A549 (cell line): ENCODE measurements around the gene PRR7. TPM values are rescaled to one million over a fixed set of nuclear protein-coding genes. Genes with fewer than 3 reads are reported as not detected.

Experiments used
- ATAC-seq, 2 experiments: fragments of 200-7000 bp in 1 of 2; fragments of >200 bp in 1 of 2; cut with Nextera tagmentation in 1 of 2; cut with Tn5 transposase in 1 of 2; 3 replicates each; pipeline versions ENCODE4 v1.8.0 to v1.9.1; 2018 to 2020; ENCODE audit warnings: mild to moderate bottlenecking in 1 of 2, moderate library complexity in 1 of 2
- CTCF ChIA-PET: fragments of 300-600 bp; sonication (Branson Sonifier 250); formaldehyde crosslinking; extraction: SDS; loops from one replicate; lab custom pipeline; 2021; ENCODE audit warnings: antibody characterized with exemption, inconsistent platforms; lab: Yijun Ruan, JAX
- POLR2A ChIA-PET: fragments of 350-600 bp; formaldehyde crosslinking; extraction: SDS; loops from one replicate; lab custom pipeline; 2021; ENCODE audit warnings: antibody characterized with exemption, inconsistent platforms; lab: Yijun Ruan, JAX
- DNase-seq, 2 experiments: peaks; one replicate each; pipeline versions ENCODE4 v3.0.0 to v3.0.0-alpha.2; 2011 to 2016; ENCODE audit warnings: low read depth in 1 of 2, low spot score in 1 of 2
- FAIRE-seq: peaks from 2 replicates; lab custom pipeline; 2011; peaks lifted over from hg19 to GRCh38; lab: Jason Lieb, UNC
- H3K27ac ChIP-seq, 2 experiments: fragments of >200 bp; sonication (Bioruptor Twin); formaldehyde crosslinking; 3 replicates each; pipeline ENCODE4 v1.5.1; 2016 to 2017
- H3K4me1 ChIP-seq: fragments of >200 bp; sonication (Bioruptor Twin); formaldehyde crosslinking; 3 replicates; pipeline ENCODE4 v1.6.1; 2016
- H3K4me2 ChIP-seq: fragments of >200 bp; sonication (Bioruptor Twin); formaldehyde crosslinking; 3 replicates; pipeline ENCODE4 v1.6.1; 2016
- H3K4me3 ChIP-seq: fragments of >200 bp; sonication (Bioruptor Twin); formaldehyde crosslinking; 3 replicates; pipeline ENCODE4 v1.5.1; 2016
- H3K9me3 ChIP-seq: fragments of >200 bp; sonication (Bioruptor Twin); formaldehyde crosslinking; 3 replicates; pipeline ENCODE4 v1.6.1; 2016
- BCL3 ChIP-seq: fragments of >200 bp; sonication (Bioruptor Twin); formaldehyde crosslinking; IDR thresholded peaks from 3 replicates; pipeline ENCODE4 v1.6.1; 2016
- BHLHE40 ChIP-seq: IDR thresholded peaks from 2 replicates; pipeline ENCODE4 v1.6.1; 2012; ENCODE audit warnings: low read depth, low read length, inconsistent platforms
- CEBPB ChIP-seq, 2 experiments: fragments of >200 bp in 1 of 2; sonication (Bioruptor Twin) in 1 of 2; formaldehyde crosslinking in 1 of 2; IDR thresholded peaks; 2 replicates each; pipeline ENCODE4 v1.6.1; 2012 to 2016
- CHD2 ChIP-seq: fragments of 150-350 bp; IDR thresholded peaks from 2 replicates; pipeline ENCODE4 v1.6.1; 2014; ENCODE audit warnings: low read length; ENCODE audit not compliant: partially characterized antibody
- CHD4 ChIP-seq: fragments of 200-600 bp; sonication (generic); IDR thresholded peaks from 2 replicates; pipeline ENCODE4 v1.6.1; 2016; ENCODE audit warnings: antibody characterized with exemption, mild to moderate bottlenecking, borderline replicate concordance
- EHF ChIP-seq: fragments of 250-450 bp; sonication (Bioruptor Pico); IDR thresholded peaks from 2 replicates; pipeline ENCODE4 v1.5.0; 2020; ENCODE audit warnings: mild to moderate bottlenecking
- EHMT2 ChIP-seq: fragments of 200-600 bp; sonication (generic); IDR thresholded peaks from 2 replicates; pipeline ENCODE4 v1.6.1; 2016; ENCODE audit warnings: antibody characterized with exemption, low read depth, mild to moderate bottlenecking, moderate library complexity
- EP300 ChIP-seq, 2 experiments: fragments of >200 bp; sonication (Bioruptor Twin); formaldehyde crosslinking; IDR thresholded peaks; 2 replicates in 1 of 2; 3 replicates in 1 of 2; pipeline ENCODE4 v1.6.1; 2016 to 2017
- ESRRA ChIP-seq: fragments of 150-350 bp; IDR thresholded peaks from 2 replicates; pipeline ENCODE4 v1.6.1; 2014; ENCODE audit warnings: mild to moderate bottlenecking, low read length, borderline replicate concordance
- FOSL2 ChIP-seq, 2 experiments: fragments of 450-650 bp in 1 of 2; fragments of >200 bp in 1 of 2; sonication (Bioruptor Twin) in 1 of 2; formaldehyde crosslinking; IDR thresholded peaks; 2 replicates each; pipeline versions ENCODE4 v1.5.0 to v1.6.1; 2016 to 2020; ENCODE audit warnings: mild to moderate bottlenecking in 1 of 2, moderate library complexity in 1 of 2
- FOXS1 ChIP-seq: fragments of 250-450 bp; sonication (Bioruptor Pico); IDR thresholded peaks from 2 replicates; pipeline ENCODE4 v1.5.0; 2020; ENCODE audit warnings: mild to moderate bottlenecking, moderate library complexity
- HES2 ChIP-seq: fragments of >200 bp; sonication (Bioruptor Twin); formaldehyde crosslinking; IDR thresholded peaks from 2 replicates; pipeline ENCODE4 v1.6.1; 2016
- JUN ChIP-seq, 2 experiments: fragments of >200 bp; sonication (Bioruptor Twin); formaldehyde crosslinking; IDR thresholded peaks; 2 replicates in 1 of 2; 3 replicates in 1 of 2; pipeline ENCODE4 v1.6.1; 2016 to 2017
- JUNB ChIP-seq: fragments of >200 bp; sonication (Bioruptor Twin); formaldehyde crosslinking; IDR thresholded peaks from 2 replicates; pipeline ENCODE4 v1.6.1; 2016
- KDM1A ChIP-seq: fragments of 200-600 bp; sonication (generic); IDR thresholded peaks from 2 replicates; pipeline ENCODE4 v1.6.1; 2016; ENCODE audit warnings: low read depth, mild to moderate bottlenecking
- KDM5A ChIP-seq: fragments of 200-600 bp; sonication (generic); IDR thresholded peaks from 2 replicates; pipeline ENCODE4 v1.6.1; 2016; ENCODE audit warnings: antibody characterized with exemption, mild to moderate bottlenecking
- MAFK ChIP-seq: fragments of 450-650 bp; IDR thresholded peaks from 2 replicates; pipeline ENCODE4 v1.6.1; 2014; ENCODE audit not compliant: partially characterized antibody
- MAX ChIP-seq: IDR thresholded peaks from 2 replicates; pipeline ENCODE4 v1.6.1; 2012
- MAZ ChIP-seq: fragments of 150-350 bp; IDR thresholded peaks from 2 replicates; pipeline ENCODE4 v1.6.1; 2014; ENCODE audit warnings: antibody characterized with exemption, low read depth, low read length, borderline replicate concordance
- NFE2L2 ChIP-seq: fragments of 150-350 bp; conservative IDR thresholded peaks from 2 replicates; pipeline ENCODE4 v1.6.1; 2014; ENCODE audit warnings: low read length
- NR3C1 ChIP-seq: fragments of >200 bp; sonication (Bioruptor Twin); formaldehyde crosslinking; IDR thresholded peaks from 3 replicates; pipeline ENCODE4 v1.6.1; 2017
- PBX3 ChIP-seq: IDR thresholded peaks from 2 replicates; pipeline ENCODE4 v1.6.1; 2012
- PHF8 ChIP-seq: fragments of 200-600 bp; sonication (generic); IDR thresholded peaks from 2 replicates; pipeline ENCODE4 v1.6.1; 2016; ENCODE audit warnings: low read depth, mild to moderate bottlenecking, antibody characterized with exemption, moderate library complexity, borderline replicate concordance
- POLR2A ChIP-seq: IDR thresholded peaks from 2 replicates; pipeline ENCODE4 v1.6.1; 2012; ENCODE audit warnings: mild to moderate bottlenecking, low read length
- RNF2 ChIP-seq: fragments of 200-600 bp; sonication (generic); IDR thresholded peaks from 2 replicates; pipeline ENCODE4 v1.6.1; 2016; ENCODE audit warnings: low read depth, mild to moderate bottlenecking, antibody characterized with exemption, moderate library complexity, borderline replicate concordance
- SMC3 ChIP-seq: fragments of >200 bp; sonication (Bioruptor Twin); formaldehyde crosslinking; IDR thresholded peaks from 3 replicates; pipeline ENCODE4 v1.6.1; 2018; ENCODE audit warnings: inconsistent platforms
- TFCP2L1 ChIP-seq: fragments of 250-450 bp; sonication (Bioruptor Pico); IDR thresholded peaks from 2 replicates; pipeline ENCODE4 v1.5.0; 2021; ENCODE audit warnings: mild to moderate bottlenecking
- WGBS: methylation state at CpG from one replicate; pipeline ENCODE4 v1.1.6; 2017; ENCODE audit errors: missing lambda C conversion rate; 5-methylcytosine and 5-hydroxymethylcytosine counted together
- polyA plus RNA-seq, 4 experiments: library from polyadenylated mRNA; depleted of rRNA in 3 of 4; stranded (reverse); fragments of >200 nt; fragmentation: RNase III in 1 of 4; extraction: RNeasy Plus Mini Kit Qiagen cat#74134 plus additional on column Dnase treatment in 1 of 4; gene quantifications; 2 replicates in 3 of 4; 3 replicates in 1 of 4; pipeline ENCODE4 v1.2.3, GENCODE V29; 2011 to 2017

PRR7 gene
- polyA plus RNA-seq, 2 of the 4 experiments (the other 2 are of a cell fraction) = 2.2 to 11.0 TPM

DNA sequence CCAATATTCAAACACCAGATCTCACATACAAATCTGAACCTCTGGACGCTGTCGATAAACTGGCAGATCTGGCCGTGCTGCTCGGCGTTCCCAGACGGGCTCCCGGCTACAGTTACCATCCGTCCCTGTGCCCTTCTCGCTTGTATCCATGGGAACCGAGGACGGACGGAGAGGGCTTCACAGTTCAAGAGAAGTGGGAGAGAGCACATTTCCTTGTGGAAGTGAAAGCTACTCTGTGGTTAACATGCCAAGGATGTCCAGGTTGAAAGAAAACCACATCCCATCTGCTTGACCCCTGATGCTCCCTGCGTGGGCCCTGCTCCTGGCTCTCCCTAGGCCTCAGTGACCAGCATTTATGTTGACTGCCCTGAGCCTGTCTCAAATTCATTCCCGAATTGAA is 33.2 kb downstream of the PRR7 start:
- WGBS = 84% methylated on average over 14 of the region's 14 CpGs
- ATAC-seq (no peak), FAIRE-seq (no peak), DNase-seq (no peak)
- ChIA-PET CTCF (interaction anchor here (1.0 to 19.7 kb wide), 4 partner anchors 12 to 76 kb away, joined by 4 to 241 read pairs (median 124); no protein-coding TSS in a partner anchor), POLR2A (no interaction called here)
- Histone ChIP-seq H3K4me2 (no peak overlapping the region), H3K4me3 (no peak overlapping the region), H3K4me1 (peaks cover 21% of the 10 kb centered on the region; the same call in 2 of the 3 replicates), H3K9me3 (no peaks in the 10 kb centered on the region), H3K27ac (peak overlapping the region in 1 of 2 experiments; percentile 69; a peak in 2 of 6 replicates)
- TF ChIP-seq CHD4 = no peak
- TF ChIP-seq JUN (IDR thresholded peaks at IDR 0.05) = 0 out of 5 replicates have a peak, but pooled peaks of 1 of the 2 experiments have one; percentile 0
- no peak for TF ChIP-seq JUNB

GRCh38 chr5:177482359-177482795 is 35.8 kb downstream of the PRR7 start:
- no peak for TF ChIP-seq EHF (CRISPR knock-in tag)
- TF ChIP-seq EP300 (IDR thresholded peaks at IDR 0.05) = no peak
- no peak for TF ChIP-seq CEBPB (IDR thresholded peaks at IDR 0.05)
- no peak for TF ChIP-seq POLR2A
- no peak for TF ChIP-seq MAZ
- TF ChIP-seq ESRRA = no peak
- TF ChIP-seq SMC3 = no peak
- no peak for TF ChIP-seq CHD2
- TF ChIP-seq NFE2L2 = no peak
- no peak for TF ChIP-seq BHLHE40
- peaks cover 6% of the 10 kb centered on the region; the same call in 1 of the 3 replicates for H3K4me1 ChIP-seq

DNA sequence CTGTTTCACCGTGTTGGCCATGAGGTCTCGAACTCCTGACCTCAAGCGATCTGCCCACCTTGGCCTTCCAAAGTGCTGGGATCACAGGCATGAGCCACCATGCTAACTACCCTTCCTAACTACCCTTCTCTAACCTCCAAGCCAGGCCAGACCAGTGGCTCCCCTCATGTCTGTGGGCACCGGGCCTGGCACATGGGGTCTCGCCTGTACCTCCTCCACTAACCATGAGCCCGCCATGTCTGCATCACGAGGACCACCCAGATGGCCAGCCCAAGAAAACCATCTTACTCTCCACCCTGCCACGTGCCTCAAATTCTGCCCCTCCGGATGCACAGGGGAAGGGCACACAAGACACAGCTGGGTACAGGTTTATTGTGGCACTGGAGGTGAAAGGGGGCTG is 36.4 kb downstream of the PRR7 start:
- Histone ChIP-seq H3K4me2 (no peak overlapping the region), H3K4me1 (peaks cover 6% of the 10 kb centered on the region; the same call in 1 of the 3 replicates), H3K9me3 (no peaks in the 10 kb centered on the region), H3K27ac (no peak overlapping the region), H3K4me3 (no peak overlapping the region)
- ATAC-seq (no peak), DNase-seq (no peak), FAIRE-seq (no peak)
- 96% methylated on average over 9 of the region's 9 CpGs for WGBS
- ChIA-PET CTCF (interaction anchor here (18.8 to 19.7 kb wide), 2 partner anchors 8 to 27 kb away, joined by 220 to 241 read pairs; no protein-coding TSS in a partner anchor), POLR2A (no interaction called here)
- no peak for TF ChIP-seq TFCP2L1 (CRISPR knock-in tag)

More at GRCh38 chr5:177482359-177482795, 35.8 kb downstream of the PRR7 start:
- Histone ChIP-seq H3K9me3 (no peaks in the 10 kb centered on the region), H3K4me2 (no peak overlapping the region), H3K27ac (no peak overlapping the region), H3K4me3 (no peak overlapping the region)
- FAIRE-seq = no peak
- no peak for DNase-seq
- ChIA-PET POLR2A (no interaction called here), CTCF (interaction anchor here (18.8 to 19.7 kb wide), 2 partner anchors 9 to 26 kb away, joined by 220 to 241 read pairs; no protein-coding TSS in a partner anchor)
- peak in 1 of 2 experiments; percentile 7; a peak in 2 of 6 replicates for ATAC-seq
- WGBS = 86% methylated on average over 10 of the region's 10 CpGs

DNA sequence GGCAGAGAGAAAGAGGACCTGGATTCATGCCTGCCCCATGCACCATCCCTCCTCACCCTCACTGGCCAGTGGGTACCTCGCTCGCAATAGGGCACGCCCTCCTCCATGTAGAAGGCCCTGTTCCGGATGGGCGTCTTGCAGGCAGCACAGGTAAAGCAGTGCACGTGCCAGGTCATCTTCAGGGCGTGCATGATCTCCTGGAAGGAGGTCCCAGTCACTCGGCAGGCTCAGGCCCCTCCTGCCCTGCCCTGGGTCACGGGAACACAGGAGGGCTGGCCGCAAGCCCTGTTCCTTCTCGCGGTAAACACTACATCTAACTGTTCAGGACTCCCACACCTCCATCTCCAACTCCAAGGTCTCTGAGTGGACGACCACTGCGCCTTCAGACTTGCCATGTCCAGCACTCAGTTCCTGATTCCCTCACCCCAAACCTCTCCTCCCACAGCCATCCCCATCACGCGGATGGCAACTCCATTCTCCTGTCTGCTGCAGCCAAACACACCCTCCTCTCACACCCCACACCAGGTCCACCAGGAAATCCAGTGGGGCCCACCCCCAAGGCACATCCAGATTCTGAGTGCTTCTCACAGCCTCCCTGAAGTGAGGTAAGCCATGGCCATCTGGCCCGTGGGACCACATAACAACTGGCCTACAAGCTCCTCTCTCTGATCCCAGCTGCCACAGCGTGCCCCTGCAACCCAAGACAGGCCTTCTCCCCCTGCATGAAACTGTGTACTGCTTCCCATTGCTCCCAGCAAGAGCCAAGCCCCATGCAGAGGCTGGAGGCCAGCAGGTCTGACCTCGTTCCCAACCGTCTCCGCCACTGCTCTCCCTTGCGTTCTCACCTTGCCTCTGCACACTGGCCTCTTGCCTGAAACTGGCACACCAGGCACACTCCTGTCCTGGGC is 37.6 kb downstream of the PRR7 start:
- H3K27ac ChIP-seq = no peak overlapping the region
- DNase-seq (no peak), FAIRE-seq (no peak), ATAC-seq (peak in 1 of 2 experiments; percentile 4; a peak in 3 of 6 replicates)
- no peaks in the 10 kb centered on the region; the same call in 2 of the 3 replicates for H3K4me1 ChIP-seq
- no peak overlapping the region for H3K4me2 ChIP-seq
- TF ChIP-seq NR3C1 = no peak
- TF ChIP-seq KDM1A = no peak
- no peak for TF ChIP-seq BCL3
- no peak for TF ChIP-seq PHF8
- TF ChIP-seq EHMT2 = no peak
- no peak for TF ChIP-seq FOSL2 (IDR thresholded peaks at IDR 0.05)
- TF ChIP-seq FOSL2 (CRISPR knock-in tag; IDR thresholded peaks at IDR 0.05) = no peak
- no peak for TF ChIP-seq RNF2
- TF ChIP-seq EHF (CRISPR knock-in tag) = no peak
- no peak for TF ChIP-seq MAX
- TF ChIP-seq JUN (IDR thresholded peaks at IDR 0.05) = 0 out of 5 replicates have a peak, but pooled peaks of 1 of the 2 experiments have one; percentile 7
- peak; percentile 63; the same call in 1 of the 2 replicates for TF ChIP-seq PBX3
- no peak for TF ChIP-seq KDM5A
- TF ChIP-seq FOXS1 (CRISPR knock-in tag) = no peak
- no peak for TF ChIP-seq HES2
- no peak for TF ChIP-seq MAFK
- no peak overlapping the region for H3K4me3 ChIP-seq
- ChIA-PET CTCF (interaction anchor here (0.8 to 19.7 kb wide), 4 partner anchors 7 to 28 kb away, joined by 3 to 241 read pairs (median 114); no protein-coding TSS in a partner anchor), POLR2A (interaction anchor here (1.3 kb wide), 1 partner anchor 12 kb away, joined by 3 read pairs; no protein-coding TSS in a partner anchor)
- H3K9me3 ChIP-seq = no peaks in the 10 kb centered on the region
- WGBS = 91% methylated on average over 21 of the region's 22 CpGs
